HG03025 (cell line): Measurements from ENCODE around the gene PIKFYVE.
"Not testable (repeated sequence)": the region's sequence is repeated elsewhere in the genome, so short reads cannot be mapped to it uniquely, and the experiment has no call there.

Experiments
- ATAC-seq: cut with Tn5 transposase; IDR thresholded peaks from one replicate; pipeline ENCODE4 v1.9.1; 2021; ENCODE audit warnings: mild to moderate bottlenecking, moderate library complexity; ENCODE audit not compliant: unreplicated experiment, low FRiP score

The PIKFYVE gene

DNA sequence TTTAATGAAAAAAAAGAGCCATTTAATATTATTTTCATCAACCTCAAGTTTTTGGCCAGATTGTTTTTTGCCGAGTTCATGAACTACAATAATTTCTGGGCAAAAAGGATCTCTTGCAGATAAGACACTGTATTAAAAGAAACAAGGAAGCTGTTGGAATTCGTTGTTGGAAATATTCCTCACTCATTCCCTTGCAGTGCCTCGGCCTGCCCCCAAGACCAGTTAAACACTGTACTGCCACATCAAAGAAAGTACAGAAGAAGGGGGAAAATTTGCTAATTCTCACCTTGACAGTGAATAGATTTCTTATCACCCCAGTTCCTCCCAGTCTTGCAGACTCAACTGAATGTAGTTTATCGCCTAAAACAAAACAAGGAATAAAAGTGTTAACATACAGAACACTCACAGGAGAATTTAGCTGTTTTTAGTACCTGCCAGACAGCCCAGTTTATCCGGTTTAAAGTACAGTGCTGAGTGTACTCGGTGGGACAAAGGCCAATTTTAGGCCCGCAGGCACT, 12.4 kb upstream of the PIKFYVE start:
- ATAC-seq, result no peak

- peak; percentile 74 for ATAC-seq
These were observed 11.8 kb upstream of the PIKFYVE start for GRCh38 chr2:208254118-208254870.

- peak; percentile 75 for ATAC-seq
These were observed 11.0 kb upstream of the PIKFYVE start, which contains the start of gene IDH1 for GRCh38 chr2:208254871-208255556. Gene IDH1 (minus strand): TSS chr2:208255071. CDS start chr2:208251551, 3,520 bp downstream.

- ATAC-seq, result peak; percentile 13
These were observed 10.4 kb upstream of the PIKFYVE start for GRCh38 chr2:208255557-208256106.

DNA sequence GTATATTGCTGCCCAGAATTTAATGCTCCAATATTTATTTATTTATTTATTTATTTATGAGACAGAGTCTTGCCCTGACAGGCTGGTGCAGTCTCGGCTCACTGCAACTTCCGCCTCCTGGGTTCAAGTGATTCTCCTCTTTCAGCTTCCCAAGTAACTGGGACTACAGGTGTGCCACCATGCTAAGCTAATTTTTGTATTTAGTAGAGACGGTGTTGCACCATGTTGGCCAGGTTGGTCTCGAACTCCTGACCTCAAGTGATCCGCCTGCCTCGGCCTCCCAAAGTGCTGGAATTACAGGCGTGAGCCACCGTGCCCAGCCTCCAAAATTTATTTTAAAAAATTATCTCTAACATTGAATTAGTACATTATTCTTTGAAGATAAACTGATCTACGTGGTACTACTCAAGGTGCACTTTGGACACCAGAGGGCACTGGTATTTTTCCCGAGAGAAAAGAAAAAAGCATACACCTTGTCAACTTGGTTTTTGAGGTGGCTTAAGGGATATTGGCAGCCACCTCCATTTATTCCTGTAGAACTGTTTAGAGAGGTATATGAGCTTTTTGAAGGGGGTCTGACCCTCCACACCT, 9.8 kb upstream of the PIKFYVE start:
- ATAC-seq, result no peak

- ATAC-seq, result not testable (repeated sequence)
These were observed 8.9 kb upstream of the PIKFYVE start for GRCh38 chr2:208256849-208257813.

- ATAC-seq, result peak; percentile 31
These were observed 669 bp upstream of the PIKFYVE start for GRCh38 chr2:208265371-208265800.

DNA sequence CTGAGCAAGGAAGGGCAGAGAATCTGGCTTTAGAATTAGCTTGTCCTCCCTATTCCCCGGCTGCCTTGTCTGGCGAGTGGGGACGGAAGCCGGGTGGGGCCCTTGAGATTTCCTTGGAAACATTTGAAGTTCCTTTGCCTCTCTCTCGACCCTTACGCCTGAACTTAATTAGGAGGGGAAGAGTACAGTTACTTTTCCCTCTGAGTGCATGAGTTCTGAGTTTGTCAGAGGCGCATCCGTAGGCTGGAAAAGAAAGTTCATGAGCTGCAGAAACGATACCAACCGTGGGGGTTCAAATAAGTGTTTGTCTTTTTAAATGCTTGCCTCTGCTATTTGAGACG, 468 bp downstream of the PIKFYVE start:
- ATAC-seq, result peak; percentile 22

GRCh38 chr2:208266936-208267335, 881 bp downstream of the PIKFYVE start:
- no peak for ATAC-seq

GRCh38 chr2:208267526-208267925, 1.5 kb downstream of the PIKFYVE start:
- ATAC-seq, result not testable (repeated sequence)

DNA sequence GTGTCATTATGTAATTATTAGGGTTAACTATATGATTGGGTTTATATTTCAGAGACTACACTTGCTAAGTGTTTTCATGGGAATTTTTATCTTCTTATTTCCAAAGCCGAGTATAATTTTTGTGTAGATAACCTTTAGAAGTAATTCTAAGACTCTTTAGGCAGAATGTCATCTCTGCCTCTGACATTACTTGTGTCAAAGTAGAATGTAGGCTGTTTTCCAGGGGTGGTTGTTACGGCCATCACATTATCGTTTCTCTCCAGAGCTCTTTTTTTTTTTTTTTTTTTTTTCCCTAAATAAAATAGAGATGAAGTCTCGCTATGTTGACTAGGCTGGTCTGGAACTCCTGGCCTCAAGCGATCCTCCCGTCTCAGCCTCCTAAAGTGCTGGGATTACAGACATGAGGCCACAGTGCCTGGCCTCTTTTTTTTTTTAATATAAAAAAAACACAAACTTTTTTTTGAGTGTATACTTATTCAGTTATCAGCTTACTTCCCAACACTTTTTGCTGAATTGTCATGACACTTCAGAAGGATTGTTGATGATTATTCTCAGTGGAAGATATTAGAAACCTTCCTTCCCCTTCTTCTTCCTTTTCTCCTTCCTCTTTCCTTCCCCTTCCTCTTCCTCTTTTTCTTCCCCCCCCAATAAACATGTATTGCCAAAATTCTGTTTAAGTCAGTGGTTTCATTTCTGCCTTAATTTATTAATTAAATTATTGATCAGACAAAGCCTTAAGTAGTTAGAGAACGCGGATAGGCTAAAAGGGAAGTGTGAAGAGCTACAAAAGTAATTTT, 2.3 kb downstream of the PIKFYVE start:
- ATAC-seq, result no peak

DNA sequence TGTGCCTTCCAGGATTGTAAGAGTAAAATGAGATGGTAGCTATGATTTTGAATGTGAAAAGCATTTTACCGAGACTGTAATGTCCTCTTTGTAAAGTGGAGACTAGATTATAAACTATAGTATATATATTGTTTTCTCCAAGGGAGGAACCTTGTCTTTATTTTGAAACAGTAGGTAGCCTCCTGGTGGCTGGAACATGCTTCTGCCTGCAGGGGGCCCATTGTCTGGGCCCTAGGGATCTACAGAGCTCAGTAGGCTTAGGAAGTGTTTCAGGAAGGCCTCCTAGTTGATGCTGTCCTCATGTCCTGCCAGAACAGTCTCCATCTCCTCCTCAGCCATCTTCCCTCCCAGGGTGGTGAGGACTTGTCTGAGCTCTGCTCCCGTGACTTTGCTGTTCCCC, 3.0 kb downstream of the PIKFYVE start:
- ATAC-seq, result no peak

- ATAC-seq, result no peak
These were observed 8.7 kb downstream of the PIKFYVE start for GRCh38 chr2:208274748-208275147.

DNA sequence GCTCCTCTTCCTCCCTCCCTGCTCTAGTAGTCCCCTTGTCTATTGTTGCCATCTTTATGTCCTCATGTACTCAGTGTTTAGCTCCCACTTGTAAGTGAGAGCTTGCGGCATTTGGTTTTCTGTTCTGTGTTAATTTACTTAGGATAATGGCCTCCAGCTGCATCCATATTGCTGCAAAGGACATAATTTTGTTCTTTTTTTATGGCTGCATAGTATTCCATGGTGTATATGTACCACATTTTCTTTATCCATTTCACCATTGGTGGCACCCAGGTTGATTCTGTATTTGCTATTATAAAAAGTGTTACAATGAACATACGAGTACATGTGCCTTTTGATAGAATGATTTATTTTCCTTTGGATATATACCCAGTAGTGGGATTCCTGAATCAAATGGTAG, 12.5 kb downstream of the PIKFYVE start:
- ATAC-seq, result no peak

GRCh38 chr2:208279236-208279635, 13.2 kb downstream of the PIKFYVE start:
- no peak for ATAC-seq

DNA sequence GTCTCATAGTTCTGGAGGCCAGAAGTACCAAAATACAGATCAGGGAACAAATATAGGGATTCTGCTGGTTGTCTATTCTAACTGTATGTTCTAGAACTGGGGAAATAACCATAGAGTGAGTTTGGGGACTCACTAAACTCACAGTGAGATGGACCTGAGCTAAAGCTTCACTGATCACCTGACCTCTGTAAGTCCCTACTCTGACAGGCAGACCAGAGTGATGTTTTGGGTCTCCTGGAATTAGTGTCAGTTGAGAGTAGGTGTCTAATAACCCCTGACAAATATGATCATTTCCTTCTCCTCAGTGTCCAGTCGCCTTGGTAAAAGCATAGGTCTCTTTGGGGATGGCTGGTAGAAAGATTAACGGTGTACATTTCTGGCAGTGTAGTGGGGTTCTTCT, 14.2 kb downstream of the PIKFYVE start:
- no peak for ATAC-seq

DNA sequence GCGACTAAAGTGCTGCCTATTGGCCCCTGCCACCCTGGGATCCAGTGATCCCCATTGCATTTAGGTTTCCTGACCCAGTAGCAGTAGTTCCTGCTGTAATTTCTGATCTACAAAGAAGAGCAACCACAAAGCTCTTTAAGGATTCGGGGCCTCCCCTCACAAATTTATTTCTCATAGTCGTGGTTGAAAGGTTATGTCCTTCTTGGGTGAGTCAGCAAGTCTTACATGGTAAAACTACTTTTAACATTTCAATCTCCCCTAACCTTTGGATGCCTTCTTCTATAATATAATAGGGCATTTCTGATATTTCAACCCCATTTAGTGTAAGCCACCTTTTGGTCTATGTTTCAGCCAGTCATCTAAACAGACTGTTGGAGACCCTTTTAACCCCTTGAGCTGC, 14.9 kb downstream of the PIKFYVE start:
- no peak for ATAC-seq

GRCh38 chr2:208285853-208286252, 19.8 kb downstream of the PIKFYVE start:
- no peak for ATAC-seq

GRCh38 chr2:208294482-208295024, 28.5 kb downstream of the PIKFYVE start:
- ATAC-seq, result peak; percentile 43
